ENCODE measurements around the gene ADARB1.

The ADARB1 gene

DNA sequence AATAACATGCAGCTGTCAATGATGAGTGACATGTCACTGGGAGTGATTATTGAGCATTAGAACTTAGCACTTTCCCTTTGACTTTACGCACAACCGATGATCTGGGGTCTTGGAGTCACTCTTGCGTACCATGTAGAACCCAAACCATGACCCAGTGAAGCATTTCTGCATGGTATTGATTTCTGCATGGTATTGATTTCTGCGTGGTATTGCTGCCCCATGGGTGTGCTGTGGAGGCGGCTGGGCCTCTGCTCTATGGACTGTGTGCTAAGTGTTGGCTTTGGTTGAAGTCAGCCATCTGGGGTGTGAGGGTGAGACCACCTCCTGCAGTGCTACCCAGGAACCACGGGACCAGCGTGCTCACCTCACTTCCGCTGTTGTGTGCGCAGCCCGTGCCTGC is 98.0 kb downstream of the ADARB1 start:
- Histone ChIP-seq H3K79me2 (ENCODE audit: insufficient read depth, low read length) (no peaks in the 10 kb centered on the region), H3K9ac (ENCODE audit: low read length) (no peak overlapping the region), H3K9me2 (ENCODE audit: low read depth, low read length) (no peaks in the 10 kb centered on the region), H4K20me1 (ENCODE audit: insufficient read depth, low read length) (no peaks in the 10 kb centered on the region), H3K4me2 (ENCODE audit: low read length) (no peak overlapping the region), H3F3A (ENCODE audit: insufficient read depth, low read length) (no peaks in the 10 kb centered on the region), H3K9me3 (ENCODE audit: low read length) (no peaks in the 10 kb centered on the region), H3K36me3 (ENCODE audit: insufficient read depth, low read length) (no peaks in the 10 kb centered on the region), H3K4me1 (ENCODE audit: insufficient read depth, low read length, severe bottlenecking) (no peaks in the 10 kb centered on the region), H3K4me3 (ENCODE audit: low read depth, low read length, poor library complexity, severe bottlenecking) (no peak overlapping the region), H2AFZ (ENCODE audit: low read length) (no peak overlapping the region), H3K27ac (ENCODE audit: low read depth, low read length, poor library complexity, severe bottlenecking) (no peak overlapping the region), H3K27me3 (ENCODE audit: insufficient read depth, low read length) (peaks cover 3% of the 10 kb centered on the region; the same call in 1 of the 2 replicates)
- no peak for TF ChIP-seq EZH2 (IDR thresholded peaks at IDR 0.05; ENCODE audit: borderline replicate concordance, low read length)
- TF ChIP-seq, protein P1, sequence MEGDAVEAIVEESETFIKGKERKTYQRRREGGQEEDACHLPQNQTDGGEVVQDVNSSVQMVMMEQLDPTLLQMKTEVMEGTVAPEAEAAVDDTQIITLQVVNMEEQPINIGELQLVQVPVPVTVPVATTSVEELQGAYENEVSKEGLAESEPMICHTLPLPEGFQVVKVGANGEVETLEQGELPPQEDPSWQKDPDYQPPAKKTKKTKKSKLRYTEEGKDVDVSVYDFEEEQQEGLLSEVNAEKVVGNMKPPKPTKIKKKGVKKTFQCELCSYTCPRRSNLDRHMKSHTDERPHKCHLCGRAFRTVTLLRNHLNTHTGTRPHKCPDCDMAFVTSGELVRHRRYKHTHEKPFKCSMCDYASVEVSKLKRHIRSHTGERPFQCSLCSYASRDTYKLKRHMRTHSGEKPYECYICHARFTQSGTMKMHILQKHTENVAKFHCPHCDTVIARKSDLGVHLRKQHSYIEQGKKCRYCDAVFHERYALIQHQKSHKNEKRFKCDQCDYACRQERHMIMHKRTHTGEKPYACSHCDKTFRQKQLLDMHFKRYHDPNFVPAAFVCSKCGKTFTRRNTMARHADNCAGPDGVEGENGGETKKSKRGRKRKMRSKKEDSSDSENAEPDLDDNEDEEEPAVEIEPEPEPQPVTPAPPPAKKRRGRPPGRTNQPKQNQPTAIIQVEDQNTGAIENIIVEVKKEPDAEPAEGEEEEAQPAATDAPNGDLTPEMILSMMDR (IDR thresholded peaks at IDR 0.05; ENCODE audit: low read length) = no peak

DNA sequence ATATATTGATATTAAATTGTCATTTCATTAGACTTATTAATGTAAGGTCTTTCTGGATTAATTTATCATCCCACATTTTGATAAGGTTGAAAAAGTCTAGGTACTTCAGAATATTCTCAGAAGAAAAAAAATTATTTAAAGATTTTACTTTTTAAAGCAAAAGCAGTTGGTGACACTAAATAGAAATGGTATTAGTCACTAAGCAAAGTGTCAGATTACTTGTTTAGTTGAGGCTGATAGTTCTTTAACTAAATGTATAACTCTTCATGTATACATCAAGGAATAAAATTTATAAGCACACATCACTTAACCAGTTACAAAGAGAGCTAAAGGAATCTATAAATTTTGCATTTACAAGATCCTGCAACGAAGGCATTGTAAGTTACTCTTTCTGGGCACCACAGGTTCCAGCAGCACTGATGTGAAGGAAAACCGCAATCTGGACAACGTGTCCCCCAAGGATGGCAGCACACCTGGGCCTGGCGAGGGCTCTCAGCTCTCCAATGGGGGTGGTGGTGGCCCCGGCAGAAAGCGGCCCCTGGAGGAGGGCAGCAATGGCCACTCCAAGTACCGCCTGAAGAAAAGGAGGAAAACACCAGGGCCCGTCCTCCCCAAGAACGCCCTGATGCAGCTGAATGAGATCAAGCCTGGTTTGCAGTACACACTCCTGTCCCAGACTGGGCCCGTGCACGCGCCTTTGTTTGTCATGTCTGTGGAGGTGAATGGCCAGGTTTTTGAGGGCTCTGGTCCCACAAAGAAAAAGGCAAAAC is 101.1 kb downstream of the ADARB1 start:
- Histone ChIP-seq H3K9me2 (ENCODE audit: low read depth, low read length) (no peaks in the 10 kb centered on the region), H3K27me3 (ENCODE audit: insufficient read depth, low read length) (no peaks in the 10 kb centered on the region; the same call in 1 of the 2 replicates), H3F3A (ENCODE audit: insufficient read depth, low read length) (no peaks in the 10 kb centered on the region), H3K27ac (ENCODE audit: low read depth, low read length, poor library complexity, severe bottlenecking) (no peak overlapping the region), H3K9me3 (ENCODE audit: low read length) (no peaks in the 10 kb centered on the region), H3K36me3 (ENCODE audit: insufficient read depth, low read length) (no peaks in the 10 kb centered on the region), H3K4me2 (ENCODE audit: low read length) (no peak overlapping the region), H2AFZ (ENCODE audit: low read length) (no peak overlapping the region), H3K4me1 (ENCODE audit: insufficient read depth, low read length, severe bottlenecking) (no peaks in the 10 kb centered on the region), H3K4me3 (ENCODE audit: low read depth, low read length, poor library complexity, severe bottlenecking) (no peak overlapping the region), H4K20me1 (ENCODE audit: insufficient read depth, low read length) (no peaks in the 10 kb centered on the region), H3K79me2 (ENCODE audit: insufficient read depth, low read length) (no peaks in the 10 kb centered on the region), H3K9ac (ENCODE audit: low read length) (no peak overlapping the region)
- TF ChIP-seq, protein P1 (IDR thresholded peaks at IDR 0.05; ENCODE audit: low read length) = no peak
- no peak for TF ChIP-seq EZH2 (IDR thresholded peaks at IDR 0.05; ENCODE audit: borderline replicate concordance, low read length)

DNA sequence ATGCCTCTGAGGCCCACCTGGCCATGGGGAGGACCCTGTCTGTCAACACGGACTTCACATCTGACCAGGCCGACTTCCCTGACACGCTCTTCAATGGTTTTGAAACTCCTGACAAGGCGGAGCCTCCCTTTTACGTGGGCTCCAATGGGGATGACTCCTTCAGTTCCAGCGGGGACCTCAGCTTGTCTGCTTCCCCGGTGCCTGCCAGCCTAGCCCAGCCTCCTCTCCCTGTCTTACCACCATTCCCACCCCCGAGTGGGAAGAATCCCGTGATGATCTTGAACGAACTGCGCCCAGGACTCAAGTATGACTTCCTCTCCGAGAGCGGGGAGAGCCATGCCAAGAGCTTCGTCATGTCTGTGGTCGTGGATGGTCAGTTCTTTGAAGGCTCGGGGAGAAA is 101.8 kb downstream of the ADARB1 start:
- H3F3A ChIP-seq (ENCODE audit: insufficient read depth, low read length) = no peaks in the 10 kb centered on the region
- no peaks in the 10 kb centered on the region for H3K79me2 ChIP-seq (ENCODE audit: insufficient read depth, low read length)
- H3K36me3 ChIP-seq (ENCODE audit: insufficient read depth, low read length) = no peaks in the 10 kb centered on the region

DNA sequence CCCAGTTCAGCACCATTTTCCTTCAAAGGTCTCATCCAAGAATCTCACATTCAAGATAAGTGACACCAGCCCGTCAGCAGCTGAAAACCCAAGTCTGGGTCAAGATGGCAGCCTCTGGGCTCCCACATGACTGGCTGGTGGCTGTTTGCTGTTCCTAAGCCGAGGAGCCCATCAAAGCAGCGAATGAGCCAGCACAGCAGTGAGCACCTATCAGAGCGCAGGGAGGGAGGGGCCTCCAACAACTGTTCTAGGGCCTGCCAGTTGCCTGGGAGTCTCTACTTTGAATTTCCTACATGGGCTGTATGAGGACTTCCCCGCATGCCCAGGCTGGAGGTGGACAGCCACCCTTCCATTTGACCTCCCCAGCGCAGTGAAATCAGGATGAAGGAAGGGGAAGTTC is 102.7 kb downstream of the ADARB1 start:
- Histone ChIP-seq H3K4me3 (ENCODE audit: low read depth, low read length, poor library complexity, severe bottlenecking) (no peak overlapping the region), H3K36me3 (ENCODE audit: insufficient read depth, low read length) (no peaks in the 10 kb centered on the region), H4K20me1 (ENCODE audit: insufficient read depth, low read length) (no peaks in the 10 kb centered on the region), H3K9ac (ENCODE audit: low read length) (no peak overlapping the region), H3K27me3 (ENCODE audit: insufficient read depth, low read length) (no peaks in the 10 kb centered on the region; the same call in 1 of the 2 replicates), H3F3A (ENCODE audit: insufficient read depth, low read length) (no peaks in the 10 kb centered on the region), H3K4me2 (ENCODE audit: low read length) (no peak overlapping the region), H3K4me1 (ENCODE audit: insufficient read depth, low read length, severe bottlenecking) (no peaks in the 10 kb centered on the region), H3K27ac (ENCODE audit: low read depth, low read length, poor library complexity, severe bottlenecking) (no peak overlapping the region), H2AFZ (ENCODE audit: low read length) (no peak overlapping the region), H3K79me2 (ENCODE audit: insufficient read depth, low read length) (no peaks in the 10 kb centered on the region), H3K9me2 (ENCODE audit: low read depth, low read length) (no peaks in the 10 kb centered on the region), H3K9me3 (ENCODE audit: low read length) (no peaks in the 10 kb centered on the region)
- TF ChIP-seq EZH2 (IDR thresholded peaks at IDR 0.05; ENCODE audit: borderline replicate concordance, low read length) = no peak
- TF ChIP-seq, protein P1 (IDR thresholded peaks at IDR 0.05; ENCODE audit: low read length) = no peak

More for the DNA sequence above, 101.8 kb downstream of the ADARB1 start:
- Histone ChIP-seq H2AFZ (ENCODE audit: low read length) (no peak overlapping the region), H3K9me3 (ENCODE audit: low read length) (no peaks in the 10 kb centered on the region), H3K4me3 (ENCODE audit: low read depth, low read length, poor library complexity, severe bottlenecking) (no peak overlapping the region), H3K9ac (ENCODE audit: low read length) (no peak overlapping the region), H3K27me3 (ENCODE audit: insufficient read depth, low read length) (no peaks in the 10 kb centered on the region; the same call in 1 of the 2 replicates), H3K4me2 (ENCODE audit: low read length) (no peak overlapping the region), H3K4me1 (ENCODE audit: insufficient read depth, low read length, severe bottlenecking) (no peaks in the 10 kb centered on the region), H3K9me2 (ENCODE audit: low read depth, low read length) (no peaks in the 10 kb centered on the region), H4K20me1 (ENCODE audit: insufficient read depth, low read length) (no peaks in the 10 kb centered on the region), H3K27ac (ENCODE audit: low read depth, low read length, poor library complexity, severe bottlenecking) (no peak overlapping the region)
- no peak for TF ChIP-seq EZH2 (IDR thresholded peaks at IDR 0.05; ENCODE audit: borderline replicate concordance, low read length)

Data from OCI-LY1 (cell line).